MCF 10A (cell line): ENCODE results near the gene ZNF507. TPM values are rescaled to one million over a fixed set of nuclear protein-coding genes. Genes with fewer than 3 reads are reported as not detected.

Experiments used
- BruUV-seq: library from RNA; stranded (reverse); fragments of 400-500 nt; replicated peaks from 2 replicates; lab custom pipeline; 2021; lab: Mats Ljungman, UMichigan
- CTCF ChIA-PET: fragments of 300-600 bp; sonication (Branson Sonifier 250); formaldehyde crosslinking; extraction: SDS; loops from one replicate; lab custom pipeline; 2021; ENCODE audit warnings: antibody characterized with exemption, inconsistent platforms; lab: Yijun Ruan, JAX
- POLR2A ChIA-PET: fragments of 300-600, 350-650 bp; sonication (Branson Sonifier 250); formaldehyde crosslinking; extraction: SDS; loops from one replicate; lab custom pipeline; 2020; ENCODE audit warnings: antibody characterized with exemption, inconsistent platforms; lab: Yijun Ruan, JAX
- DNase-seq: peaks from one replicate; pipeline ENCODE4 v3.0.0-alpha.2; 2018; ENCODE audit not compliant: unreplicated experiment
- H3K27ac Mint-ChIP-seq: one replicate; pipeline ENCODE4 v1.8.0; 2022; ENCODE audit warnings: mild to moderate bottlenecking, low read depth, mixed read lengths; ENCODE audit not compliant: unreplicated experiment
- H3K27me3 Mint-ChIP-seq: one replicate; pipeline ENCODE4 v1.8.0; 2022; ENCODE audit warnings: mixed read lengths; ENCODE audit not compliant: insufficient read depth, unreplicated experiment
- H3K36me3 Mint-ChIP-seq: one replicate; pipeline ENCODE4 v1.8.0; 2022; ENCODE audit warnings: mild to moderate bottlenecking, moderate library complexity, mixed read lengths; ENCODE audit not compliant: insufficient read depth, unreplicated experiment
- H3K4me1 Mint-ChIP-seq: one replicate; pipeline ENCODE4 v1.8.0; 2022; ENCODE audit warnings: mixed read lengths; ENCODE audit not compliant: insufficient read depth, unreplicated experiment
- H3K4me3 Mint-ChIP-seq: one replicate; pipeline ENCODE4 v1.8.0; 2022; ENCODE audit warnings: mild to moderate bottlenecking, moderate library complexity, mixed read lengths; ENCODE audit not compliant: unreplicated experiment
- H3K9me3 Mint-ChIP-seq: one replicate; pipeline ENCODE4 v1.8.0; 2022; ENCODE audit warnings: mixed read lengths; ENCODE audit not compliant: unreplicated experiment
- intact Hi-C: fragments of 100-400 bp; cut with micrococcal nuclease; formaldehyde crosslinking; loops from 2 replicates; pipeline ENCODE4 v1.14.1; 2022
- total RNA-seq: library from RNA; stranded (reverse); gene quantifications from 2 replicates; pipeline ENCODE4 v1.2.3, GENCODE V29; 2022
- TF ChIP-seq, protein P1 (sequence below): fragments of 200-600 bp; IDR thresholded peaks from one replicate; pipeline ENCODE4 v1.8.0; 2022; ENCODE audit warnings: antibody characterized with exemption, mild to moderate bottlenecking; ENCODE audit not compliant: unreplicated experiment

The ZNF507 gene
- total RNA-seq, 1 experiment from 2014 or later = 22.8 TPM

DNA sequence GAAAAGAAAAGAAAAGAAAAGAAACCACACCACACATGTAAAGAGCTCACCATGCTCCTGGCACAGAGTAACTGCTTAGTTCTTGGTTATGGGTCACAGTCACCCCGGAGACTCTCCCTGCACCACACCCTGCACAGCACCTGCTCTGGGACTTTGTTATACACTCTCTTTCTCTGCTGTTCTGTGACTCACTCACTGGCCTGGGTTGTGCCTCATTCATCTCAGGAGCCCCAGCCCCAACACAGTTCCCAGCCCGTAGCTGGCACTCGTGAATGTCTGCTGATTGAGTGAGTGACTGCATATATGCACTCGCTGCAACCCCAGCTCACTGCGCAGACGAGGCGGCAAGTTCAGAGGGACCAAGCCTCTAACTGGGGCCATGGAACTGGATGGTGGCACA lies 22.9 kb upstream of the ZNF507 start:
- intact Hi-C loops = no loop called here
- Mint-ChIP-seq H3K27ac (no peak overlapping the region), H3K4me3 (no peak overlapping the region), H3K27me3 (peaks cover 11% of the 10 kb centered on the region), H3K9me3 (peaks cover 8% of the 10 kb centered on the region), H3K36me3 (no peaks in the 10 kb centered on the region), H3K4me1 (no peaks in the 10 kb centered on the region)
- CTCF ChIA-PET = interaction anchor here (0.6 to 1.8 kb wide), 4 partner anchors 15 to 1656 kb away, joined by 3 to 6 read pairs (median 4); no protein-coding TSS in a partner anchor
- POLR2A ChIA-PET = no interaction called here
- BruUV-seq = no TSS peak
- no peak for DNase-seq
- TF ChIP-seq, protein P1, sequence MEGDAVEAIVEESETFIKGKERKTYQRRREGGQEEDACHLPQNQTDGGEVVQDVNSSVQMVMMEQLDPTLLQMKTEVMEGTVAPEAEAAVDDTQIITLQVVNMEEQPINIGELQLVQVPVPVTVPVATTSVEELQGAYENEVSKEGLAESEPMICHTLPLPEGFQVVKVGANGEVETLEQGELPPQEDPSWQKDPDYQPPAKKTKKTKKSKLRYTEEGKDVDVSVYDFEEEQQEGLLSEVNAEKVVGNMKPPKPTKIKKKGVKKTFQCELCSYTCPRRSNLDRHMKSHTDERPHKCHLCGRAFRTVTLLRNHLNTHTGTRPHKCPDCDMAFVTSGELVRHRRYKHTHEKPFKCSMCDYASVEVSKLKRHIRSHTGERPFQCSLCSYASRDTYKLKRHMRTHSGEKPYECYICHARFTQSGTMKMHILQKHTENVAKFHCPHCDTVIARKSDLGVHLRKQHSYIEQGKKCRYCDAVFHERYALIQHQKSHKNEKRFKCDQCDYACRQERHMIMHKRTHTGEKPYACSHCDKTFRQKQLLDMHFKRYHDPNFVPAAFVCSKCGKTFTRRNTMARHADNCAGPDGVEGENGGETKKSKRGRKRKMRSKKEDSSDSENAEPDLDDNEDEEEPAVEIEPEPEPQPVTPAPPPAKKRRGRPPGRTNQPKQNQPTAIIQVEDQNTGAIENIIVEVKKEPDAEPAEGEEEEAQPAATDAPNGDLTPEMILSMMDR = no peak

- Mint-ChIP-seq H3K9me3 (peaks cover 7% of the 10 kb centered on the region), H3K27ac (no peak overlapping the region), H3K36me3 (no peaks in the 10 kb centered on the region), H3K27me3 (peaks cover 11% of the 10 kb centered on the region), H3K4me3 (no peak overlapping the region), H3K4me1 (no peaks in the 10 kb centered on the region)
- TF ChIP-seq, protein P1 = no peak
- no TSS peak for BruUV-seq
- DNase-seq = no peak
- ChIA-PET CTCF (interaction anchor here (0.6 to 1.3 kb wide), 6 partner anchors 11 to 1642 kb away, joined by 3 to 5 read pairs (median 4); no protein-coding TSS in a partner anchor), POLR2A (no interaction called here)
- intact Hi-C loops = no loop called here
Measured at GRCh38 chr19:32324631-32325285, 20.7 kb upstream of the ZNF507 start.

DNA sequence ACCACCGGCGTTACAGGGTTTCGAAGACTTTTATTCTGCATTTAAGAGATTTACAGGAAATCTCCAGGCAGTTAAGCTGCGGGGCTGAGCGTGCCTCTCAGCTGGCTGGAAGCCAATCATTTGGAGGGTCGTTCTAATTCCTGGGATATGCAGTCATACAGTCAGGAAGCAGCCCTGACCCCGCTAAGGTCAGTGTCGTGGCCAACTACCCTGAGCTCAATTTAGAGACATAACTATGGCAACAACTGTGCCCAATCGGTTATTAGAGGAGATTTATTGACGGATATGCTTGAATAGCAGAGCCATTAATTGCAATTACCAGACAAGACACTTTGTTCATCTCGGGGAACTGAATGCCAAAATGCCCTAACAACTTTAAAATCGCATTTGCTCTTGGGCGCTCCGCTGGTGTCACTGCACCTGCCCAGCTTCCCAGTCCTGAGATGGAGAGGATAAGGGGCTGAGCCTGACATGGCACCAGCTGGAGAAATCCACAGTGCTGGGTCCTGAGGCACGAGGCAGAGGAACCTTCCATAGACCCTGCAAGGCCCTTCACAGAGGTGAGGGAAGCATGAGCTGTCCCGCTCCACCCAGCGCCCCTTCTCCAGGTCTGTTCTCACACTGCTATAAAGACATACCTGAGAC lies 15.1 kb upstream of the ZNF507 start:
- Mint-ChIP-seq H3K36me3 (no peaks in the 10 kb centered on the region), H3K9me3 (peaks cover 7% of the 10 kb centered on the region), H3K4me1 (peaks cover 5% of the 10 kb centered on the region), H3K27ac (no peak overlapping the region), H3K27me3 (peaks cover 46% of the 10 kb centered on the region), H3K4me3 (no peak overlapping the region)
- TF ChIP-seq, protein P1 = no peak
- no peak for DNase-seq
- BruUV-seq = no TSS peak
- CTCF ChIA-PET = interaction anchor here (0.6 to 2.5 kb wide), 5 partner anchors 10 to 1662 kb away, joined by 3 to 12 read pairs (median 3); no protein-coding TSS in a partner anchor
- POLR2A ChIA-PET = no interaction called here
- intact Hi-C loops = no loop called here

DNA sequence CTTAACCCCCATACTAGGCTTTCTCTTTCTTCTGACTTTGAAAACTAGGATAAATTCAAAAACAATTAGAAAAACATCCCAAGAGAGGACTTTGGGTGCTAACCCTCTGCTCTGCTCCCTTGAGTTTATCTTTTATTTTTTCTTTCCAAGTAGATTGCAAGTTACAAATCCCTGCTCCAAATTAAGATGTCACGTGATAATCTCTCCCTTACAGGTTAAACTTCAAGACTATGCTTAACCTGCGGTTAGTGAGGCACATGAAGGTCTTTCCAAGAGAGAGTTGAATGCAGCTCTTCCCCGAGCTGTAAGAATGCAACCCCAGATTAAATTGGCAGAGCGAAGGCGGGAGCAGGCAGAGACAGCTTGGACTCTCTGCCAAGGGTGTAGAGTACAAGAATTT lies 12.2 kb upstream of the ZNF507 start:
- Mint-ChIP-seq H3K4me3 (no peak overlapping the region), H3K36me3 (no peaks in the 10 kb centered on the region), H3K27me3 (peaks cover 35% of the 10 kb centered on the region), H3K27ac (no peak overlapping the region), H3K9me3 (no peaks in the 10 kb centered on the region), H3K4me1 (peaks cover 5% of the 10 kb centered on the region)
- no TSS peak for BruUV-seq
- TF ChIP-seq, protein P1 = no peak
- ChIA-PET POLR2A (interaction anchor here (0.7 kb wide), 1 partner anchor 342 kb away, joined by 3 read pairs; the partner anchor contains the start of gene ANKRD27), CTCF (interaction anchor here (0.6 to 1.2 kb wide), 3 partner anchors 8 to 299 kb away, joined by 3 read pairs; no protein-coding TSS in a partner anchor)
- intact Hi-C loops = no loop called here
- no peak for DNase-seq
